ENCODE results near the gene TNRC18.
"Not testable (repeated sequence)": the region's sequence is repeated elsewhere in the genome, so short reads cannot be mapped to it uniquely, and the experiment has no call there.

TNRC18 gene

GRCh38 chr7:5362466-5362865, 61.2 kb downstream of the TNRC18 start:
- no peaks in the 10 kb centered on the region for H3K9me3 ChIP-seq (ENCODE audit: control insufficient read depth, low read depth, low read length)
- no peaks in the 10 kb centered on the region for H3K4me1 ChIP-seq (ENCODE audit: control insufficient read depth, low read depth, low read length)
- no peaks in the 10 kb centered on the region for H3K27me3 ChIP-seq (ENCODE audit: control insufficient read depth, insufficient read depth, low read length)
- H3K4me3 ChIP-seq (ENCODE audit: low read length) = no peak overlapping the region
- no peak overlapping the region for H3K27ac ChIP-seq (ENCODE audit: low read length)
- H3K36me3 ChIP-seq (ENCODE audit: control insufficient read depth, low read depth, low read length) = no peaks in the 10 kb centered on the region
- H3K9ac ChIP-seq (ENCODE audit: low read length) = no peak overlapping the region

- no peaks in the 10 kb centered on the region for H3K36me3 ChIP-seq (ENCODE audit: control insufficient read depth, low read depth, low read length)
- no peak overlapping the region for H3K4me3 ChIP-seq (ENCODE audit: low read length)
- no peak overlapping the region for H3K9ac ChIP-seq (ENCODE audit: low read length)
- no peaks in the 10 kb centered on the region for H3K4me1 ChIP-seq (ENCODE audit: control insufficient read depth, low read depth, low read length)
- H3K27me3 ChIP-seq (ENCODE audit: control insufficient read depth, insufficient read depth, low read length) = no peaks in the 10 kb centered on the region
- no peak overlapping the region for H3K27ac ChIP-seq (ENCODE audit: low read length)
- H3K9me3 ChIP-seq (ENCODE audit: control insufficient read depth, low read depth, low read length) = no peaks in the 10 kb centered on the region
Measured at GRCh38 chr7:5361446-5362127, 62.0 kb downstream of the TNRC18 start.

- H3K36me3 ChIP-seq (ENCODE audit: control insufficient read depth, low read depth, low read length) = no peaks in the 10 kb centered on the region
- no peaks in the 10 kb centered on the region for H3K27me3 ChIP-seq (ENCODE audit: control insufficient read depth, insufficient read depth, low read length)
- H3K9me3 ChIP-seq (ENCODE audit: control insufficient read depth, low read depth, low read length) = no peaks in the 10 kb centered on the region
- no peak overlapping the region for H3K4me3 ChIP-seq (ENCODE audit: low read length)
- H3K9ac ChIP-seq (ENCODE audit: low read length) = no peak overlapping the region
- H3K27ac ChIP-seq (ENCODE audit: low read length) = no peak overlapping the region
- H3K4me1 ChIP-seq (ENCODE audit: control insufficient read depth, low read depth, low read length) = no peaks in the 10 kb centered on the region
Measured at GRCh38 chr7:5360971-5361370, 62.7 kb downstream of the TNRC18 start.

DNA sequence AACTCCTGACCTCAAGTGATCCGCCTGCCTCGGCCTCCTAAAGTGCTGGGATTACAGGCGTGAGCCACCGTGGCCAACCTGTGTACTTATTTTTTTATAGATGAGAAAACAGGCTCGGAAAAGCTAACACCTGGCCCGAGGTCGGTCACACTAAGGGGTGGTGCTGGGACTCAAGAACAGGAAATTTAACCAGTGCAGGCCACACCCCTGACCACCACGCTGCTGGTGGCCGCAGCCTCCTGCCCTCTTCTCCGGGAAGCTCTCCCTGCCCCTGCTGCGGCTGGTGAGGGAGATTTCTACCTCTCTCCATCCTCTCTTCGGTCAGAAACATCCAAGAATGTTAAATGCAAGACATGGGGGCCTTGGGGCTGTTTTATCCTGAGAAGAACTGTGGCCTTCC, 63.2 kb downstream of the TNRC18 start:
- Histone ChIP-seq H3K4me1 (ENCODE audit: control insufficient read depth, low read depth, low read length) (no peaks in the 10 kb centered on the region), H3K36me3 (ENCODE audit: control insufficient read depth, low read depth, low read length) (no peaks in the 10 kb centered on the region), H3K9ac (ENCODE audit: low read length) (no peak overlapping the region), H3K9me3 (ENCODE audit: control insufficient read depth, low read depth, low read length) (no peaks in the 10 kb centered on the region), H3K4me3 (ENCODE audit: low read length) (no peak overlapping the region), H3K27ac (ENCODE audit: low read length) (no peak overlapping the region), H3K27me3 (ENCODE audit: control insufficient read depth, insufficient read depth, low read length) (no peaks in the 10 kb centered on the region)

GRCh38 chr7:5360021-5360420, 63.6 kb downstream of the TNRC18 start:
- H3K9ac ChIP-seq (ENCODE audit: low read length); H3K36me3 ChIP-seq (ENCODE audit: control insufficient read depth, low read depth, low read length); H3K9me3 ChIP-seq (ENCODE audit: control insufficient read depth, low read depth, low read length); H3K27me3 ChIP-seq (ENCODE audit: control insufficient read depth, insufficient read depth, low read length); H3K4me3 ChIP-seq (ENCODE audit: low read length); H3K27ac ChIP-seq (ENCODE audit: low read length); H3K4me1 ChIP-seq (ENCODE audit: control insufficient read depth, low read depth, low read length): not testable (repeated sequence)

DNA sequence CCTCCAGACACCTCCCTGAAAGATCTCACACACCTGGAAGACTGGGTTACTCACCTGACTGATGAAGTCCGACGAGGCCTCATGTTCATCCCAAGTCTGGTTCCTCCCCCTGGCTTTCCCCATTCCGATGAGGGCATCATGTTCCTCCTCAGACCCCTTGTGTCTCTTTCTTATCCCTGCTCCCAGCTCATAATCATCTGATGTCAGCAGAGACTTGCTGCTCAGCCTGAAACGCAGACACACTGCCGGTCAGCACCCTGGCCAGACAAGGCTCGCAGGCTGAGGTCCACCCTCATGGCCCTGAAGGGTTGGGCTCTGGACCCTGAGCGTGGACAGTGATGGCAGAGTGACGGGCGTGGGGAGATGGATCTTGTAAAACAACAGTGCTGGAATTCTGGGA, 64.3 kb downstream of the TNRC18 start:
- Histone ChIP-seq H3K4me3 (ENCODE audit: low read length) (no peak overlapping the region), H3K27ac (ENCODE audit: low read length) (no peak overlapping the region), H3K9ac (ENCODE audit: low read length) (no peak overlapping the region), H3K27me3 (ENCODE audit: control insufficient read depth, insufficient read depth, low read length) (peaks cover 4% of the 10 kb centered on the region), H3K4me1 (ENCODE audit: control insufficient read depth, low read depth, low read length) (peaks cover 3% of the 10 kb centered on the region), H3K9me3 (ENCODE audit: control insufficient read depth, low read depth, low read length) (no peaks in the 10 kb centered on the region), H3K36me3 (ENCODE audit: control insufficient read depth, low read depth, low read length) (no peaks in the 10 kb centered on the region)

- Histone ChIP-seq H3K9ac (ENCODE audit: low read length) (no peak overlapping the region), H3K27me3 (ENCODE audit: control insufficient read depth, insufficient read depth, low read length) (peaks cover 17% of the 10 kb centered on the region), H3K36me3 (ENCODE audit: control insufficient read depth, low read depth, low read length) (no peaks in the 10 kb centered on the region), H3K27ac (ENCODE audit: low read length) (no peak overlapping the region), H3K4me1 (ENCODE audit: control insufficient read depth, low read depth, low read length) (peaks cover 3% of the 10 kb centered on the region), H3K4me3 (ENCODE audit: low read length) (no peak overlapping the region), H3K9me3 (ENCODE audit: control insufficient read depth, low read depth, low read length) (no peaks in the 10 kb centered on the region)
Measured at GRCh38 chr7:5357951-5358350, 65.7 kb downstream of the TNRC18 start.

GRCh38 chr7:5356751-5357119, 66.9 kb downstream of the TNRC18 start:
- Histone ChIP-seq H3K27ac (ENCODE audit: low read length) (no peak overlapping the region), H3K4me1 (ENCODE audit: control insufficient read depth, low read depth, low read length) (peaks cover 3% of the 10 kb centered on the region), H3K36me3 (ENCODE audit: control insufficient read depth, low read depth, low read length) (no peaks in the 10 kb centered on the region), H3K9me3 (ENCODE audit: control insufficient read depth, low read depth, low read length) (no peaks in the 10 kb centered on the region), H3K27me3 (ENCODE audit: control insufficient read depth, insufficient read depth, low read length) (peaks cover 29% of the 10 kb centered on the region), H3K4me3 (ENCODE audit: low read length) (no peak overlapping the region), H3K9ac (ENCODE audit: low read length) (no peak overlapping the region)

- peaks cover 50% of the 10 kb centered on the region for H3K27me3 ChIP-seq (ENCODE audit: control insufficient read depth, insufficient read depth, low read length)
- no peak overlapping the region for H3K27ac ChIP-seq (ENCODE audit: low read length)
- H3K4me3 ChIP-seq (ENCODE audit: low read length) = peak overlapping the region; percentile 41
- H3K36me3 ChIP-seq (ENCODE audit: control insufficient read depth, low read depth, low read length) = no peaks in the 10 kb centered on the region
- H3K4me1 ChIP-seq (ENCODE audit: control insufficient read depth, low read depth, low read length) = peaks cover 4% of the 10 kb centered on the region
- no peak overlapping the region for H3K9ac ChIP-seq (ENCODE audit: low read length)
- H3K9me3 ChIP-seq (ENCODE audit: control insufficient read depth, low read depth, low read length) = no peaks in the 10 kb centered on the region
Measured at GRCh38 chr7:5354460-5355232, 69.0 kb downstream of the TNRC18 start.

DNA sequence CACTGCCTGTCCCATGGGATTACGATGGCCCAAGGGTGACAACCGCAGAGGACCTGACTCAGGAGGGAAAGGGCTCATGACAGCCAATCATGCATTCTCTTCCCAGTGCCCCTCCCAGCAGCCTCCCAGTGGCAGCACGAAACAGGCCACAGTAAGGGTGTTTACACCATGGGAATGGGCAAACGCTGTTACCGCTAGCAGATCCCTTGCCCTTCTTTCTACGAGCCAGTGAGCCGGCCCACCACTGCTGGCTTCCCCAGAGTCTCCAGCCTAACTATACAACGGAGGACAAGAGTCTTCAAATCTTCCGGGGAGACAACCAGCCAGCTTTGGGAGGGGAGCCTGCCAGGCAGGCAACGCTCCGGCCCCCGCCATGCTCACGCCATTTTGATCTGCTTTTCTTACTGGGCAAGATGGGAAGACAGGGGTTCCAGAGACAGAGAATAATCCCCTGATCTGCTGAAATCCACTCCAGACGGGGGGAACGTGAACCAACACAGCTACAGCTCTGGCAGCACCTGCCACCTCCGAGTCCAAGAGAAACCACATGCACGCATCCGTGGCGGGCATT, 71.1 kb downstream of the TNRC18 start:
- Histone ChIP-seq H3K27ac (ENCODE audit: low read length) (no peak overlapping the region), H3K9me3 (ENCODE audit: control insufficient read depth, low read depth, low read length) (no peaks in the 10 kb centered on the region), H3K36me3 (ENCODE audit: control insufficient read depth, low read depth, low read length) (no peaks in the 10 kb centered on the region)

DNA sequence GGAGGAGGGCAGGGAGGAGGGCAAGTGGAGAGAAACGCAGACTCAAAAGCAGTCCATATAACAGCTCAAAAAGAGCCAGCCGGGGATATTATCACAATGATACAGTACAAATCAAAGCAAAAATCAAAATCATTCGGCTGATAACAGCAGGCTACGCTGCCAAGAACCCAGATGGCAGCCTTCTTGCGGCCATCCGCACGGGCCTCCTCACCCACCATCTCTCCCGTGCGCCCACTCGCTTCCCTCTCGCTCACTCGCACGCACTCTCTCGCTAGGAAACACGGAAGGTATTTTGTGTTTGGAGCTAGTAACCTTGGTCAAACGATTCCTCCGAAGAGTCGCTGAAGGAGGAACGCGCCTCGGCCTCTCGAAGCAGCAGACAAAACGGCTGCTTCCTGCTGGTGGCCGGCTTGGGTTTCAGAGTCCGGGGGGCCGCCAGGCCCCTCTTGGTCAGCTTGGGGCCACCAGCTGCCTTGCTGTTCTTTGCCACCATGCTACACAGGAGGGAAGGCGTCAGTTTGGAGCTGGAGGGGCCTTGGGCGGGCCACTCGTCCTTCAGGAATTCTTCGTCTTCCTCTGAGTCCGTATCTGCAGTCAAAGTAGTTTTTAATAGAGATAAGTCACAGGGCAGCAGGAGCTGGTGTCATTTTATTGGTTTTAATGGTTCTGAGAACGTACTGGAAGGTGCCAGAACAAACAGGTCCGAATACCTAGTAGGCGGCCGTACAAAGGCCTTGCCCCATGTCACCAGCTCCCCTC, 71.9 kb downstream of the TNRC18 start:
- Histone ChIP-seq H3K36me3 (ENCODE audit: control insufficient read depth, low read depth, low read length) (no peaks in the 10 kb centered on the region), H3K4me1 (ENCODE audit: control insufficient read depth, low read depth, low read length) (peaks cover 10% of the 10 kb centered on the region), H3K9me3 (ENCODE audit: control insufficient read depth, low read depth, low read length) (no peaks in the 10 kb centered on the region), H3K27me3 (ENCODE audit: control insufficient read depth, insufficient read depth, low read length) (peaks cover 70% of the 10 kb centered on the region), H3K4me3 (ENCODE audit: low read length) (peak overlapping the region; percentile 49), H3K9ac (ENCODE audit: low read length) (no peak overlapping the region), H3K27ac (ENCODE audit: low read length) (no peak overlapping the region)

More for the DNA sequence above, 71.1 kb downstream of the TNRC18 start:
- peaks cover 70% of the 10 kb centered on the region for H3K27me3 ChIP-seq (ENCODE audit: control insufficient read depth, insufficient read depth, low read length)
- no peak overlapping the region for H3K4me3 ChIP-seq (ENCODE audit: low read length)
- H3K9ac ChIP-seq (ENCODE audit: low read length) = no peak overlapping the region
- H3K4me1 ChIP-seq (ENCODE audit: control insufficient read depth, low read depth, low read length) = peaks cover 10% of the 10 kb centered on the region
